GM20000 (cell line): Measurements from ENCODE around the gene IFNG.

ENCODE experiments used
- DNase-seq: peaks from one replicate; pipeline ENCODE4 v3.0.0; 2012; ENCODE audit warnings: low spot score
- CTCF ChIP-seq: IDR thresholded peaks from 2 replicates; pipeline ENCODE4 v1.5.1; 2012; ENCODE audit warnings: mild to moderate bottlenecking, control low read depth; ENCODE audit errors: extremely low read depth, missing control alignments

IFNG gene

GRCh38 chr12:68115281-68115680, 44.3 kb downstream of the IFNG start:
- no peak for DNase-seq
- TF ChIP-seq CTCF, result no peak

GRCh38 chr12:68114606-68115005, 44.9 kb downstream of the IFNG start:
- DNase-seq, result no peak
- no peak for TF ChIP-seq CTCF

GRCh38 chr12:68113644-68114043, 45.9 kb downstream of the IFNG start:
- TF ChIP-seq CTCF, result peak; percentile 38
- no peak for DNase-seq

GRCh38 chr12:68111995-68112394, 47.5 kb downstream of the IFNG start:
- no peak for DNase-seq
- no peak for TF ChIP-seq CTCF

GRCh38 chr12:68109444-68110217, 49.9 kb downstream of the IFNG start:
- no peak for DNase-seq
- TF ChIP-seq CTCF, result no peak

- no peak for DNase-seq
These were observed 50.5 kb downstream of the IFNG start for GRCh38 chr12:68109001-68109400.

GRCh38 chr12:68106660-68107059, 52.9 kb downstream of the IFNG start:
- DNase-seq, result no peak
- TF ChIP-seq CTCF, result no peak

More at GRCh38 chr12:68109001-68109400, 50.5 kb downstream of the IFNG start:
- no peak for TF ChIP-seq CTCF
